ENCODE results near the gene COL8A1.

GRCh38 chr3:99651531-99651930, 13.1 kb downstream of the COL8A1 start:
- TF ChIP-seq CTCF (conservative IDR thresholded peaks at IDR 0.05) (no peak), EZH2 (IDR thresholded peaks at IDR 0.05; ENCODE audit: low read depth) (no peak)

Data from PC-9 (cell line).